ENCODE results near the gene PTPRN2. TPM values are rescaled to one million over a fixed set of nuclear protein-coding genes. Genes with fewer than 3 reads are reported as not detected.

Gene PTPRN2
- total and polyA plus RNA-seq, 9 of the 15 experiments (the other 6 are each of a cell fraction or from before 2014, with no cell fraction given) = not detected

DNA sequence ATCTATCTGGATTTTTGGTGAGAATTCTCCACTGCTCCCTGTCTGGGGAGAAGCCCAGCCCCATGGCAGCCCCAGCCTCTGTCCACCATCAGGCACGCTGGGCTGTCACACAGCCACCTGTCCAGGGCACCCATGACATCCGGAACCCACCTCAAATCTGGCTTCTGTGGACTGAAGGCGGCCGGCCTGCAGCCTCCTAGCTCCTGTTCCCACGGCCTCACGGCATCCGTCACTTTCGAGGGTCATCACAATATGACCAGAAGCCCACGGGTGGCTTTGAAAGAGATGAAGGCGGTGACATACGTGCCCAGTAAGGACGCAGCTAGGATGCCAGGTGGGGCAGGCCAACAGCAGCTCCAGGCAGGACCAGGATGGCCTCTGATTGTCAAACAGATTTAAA is 140.9 kb downstream of the PTPRN2 start:
- FAIRE-seq = no peak
- Histone ChIP-seq H3K27ac (ENCODE audit: extremely low read depth, low read depth, low read length) (no peak overlapping the region), H3K4me1 (replicated peaks in 1 of 2; ENCODE audit: control insufficient read depth in 2 of 2, insufficient read depth in 2 of 2, low read length in 2 of 2) (peaks cover 0 to 9% of the 10 kb centered on the region in 2 experiments; a peak in 1 of 5 replicates), H4K20me1 (replicated peaks; ENCODE audit: control insufficient read depth, insufficient read depth, low read length) (no peaks in the 10 kb centered on the region; the same call in 1 of the 2 replicates), H2AFZ (ENCODE audit: low read depth, low read length) (no peak overlapping the region), H3K79me2 (ENCODE audit: control insufficient read depth, insufficient read depth, low read length) (no peaks in the 10 kb centered on the region), H3K36me3 (ENCODE audit: control insufficient read depth, insufficient read depth, low read length) (no peaks in the 10 kb centered on the region), H3K4me3 (no peak overlapping the region), H3K9ac (ENCODE audit: insufficient read depth in 1 of 2, low read depth in 2 of 2, low read length in 2 of 2) (no peak overlapping the region), H3K9me1 (ENCODE audit: control insufficient read depth, insufficient read depth, low read length) (no peaks in the 10 kb centered on the region), H3K9me3 (replicated peaks; ENCODE audit: control insufficient read depth, insufficient read depth, low read depth, low read length) (no peaks in the 10 kb centered on the region), H3K27me3 (ENCODE audit: control insufficient read depth in 2 of 2, insufficient read depth in 2 of 2, low read length in 2 of 2) (peaks cover 50 to 80% of the 10 kb centered on the region in 2 experiments; a peak in 4 of 5 replicates), H3K4me2 (ENCODE audit: insufficient read depth, low read length) (no peak overlapping the region)
- under 1% methylated on average over 12 of the region's 12 CpGs for WGBS (ENCODE audit: insufficient coverage, low coverage, missing lambda C conversion rate)
- no TSS peak for BruUV-seq (replicated peaks)
- no peak for DNase-seq (ENCODE audit: extremely low read depth in 1 of 4, low spot score in 3 of 4)
- in situ Hi-C loops (cut with MboI) = no loop called here
- no peak for ATAC-seq
- POLR2A ChIA-PET = interaction anchor here (1.3 kb wide), 1 partner anchor 41 kb away, joined by 4 read pairs; no protein-coding TSS in a partner anchor
- intact Hi-C loops (cut with micrococcal nuclease) = no loop called here
- CTCF ChIA-PET (ENCODE audit: low intra/inter-chr PET ratio) = interaction anchor here (0.6 kb wide), 1 partner anchor 10 kb away, joined by 6 read pairs; no protein-coding TSS in a partner anchor
- TF ChIP-seq XRCC5 (IDR thresholded peaks at IDR 0.05; ENCODE audit: low read depth, low read length) (no peak), TCF3 (CRISPR knock-in tag; IDR thresholded peaks at IDR 0.05) (no peak), POLR2AphosphoS2 (IDR thresholded peaks at IDR 0.05; ENCODE audit: low read length) (no peak), FOXA1 (IDR thresholded peaks at IDR 0.05; ENCODE audit: borderline replicate concordance) (no peak), ZNF444 (CRISPR knock-in tag; IDR thresholded peaks at IDR 0.05) (no peak), CCAR2 (IDR thresholded peaks at IDR 0.05; ENCODE audit: low read depth, low read length) (no peak), BRF1 (IDR thresholded peaks at IDR 0.05; ENCODE audit: borderline replicate concordance, extremely low read depth, insufficient read length) (no peak), GTF2A2 (tag; IDR thresholded peaks at IDR 0.05) (no peak), CC2D1A (IDR thresholded peaks at IDR 0.05) (no peak), ZNF79 (CRISPR knock-in tag; IDR thresholded peaks at IDR 0.05; ENCODE audit: low read depth) (no peak), JUNB (CRISPR knock-in tag; conservative IDR thresholded peaks at IDR 0.05) (no peak), CREB1 (IDR thresholded peaks at IDR 0.05) (no peak), CREB1 (CRISPR knock-in tag; IDR thresholded peaks at IDR 0.05) (no peak), RB1 (IDR thresholded peaks at IDR 0.05; ENCODE audit: low read depth) (no peak), TRIM25 (IDR thresholded peaks at IDR 0.05; ENCODE audit: borderline replicate concordance) (no peak), GATA2 (CRISPR knock-in tag; IDR thresholded peaks at IDR 0.05) (no peak)
